Fibroblast of villous mesenchyme (primary cell): ENCODE results near the gene LRRC72. TPM values are rescaled to one million over a fixed set of nuclear protein-coding genes. Genes with fewer than 3 reads are reported as not detected.

Experiments used
- DNase-seq: peaks from one replicate; pipeline ENCODE4 v3.0.0-alpha.2; 2010; ENCODE audit warnings: low read depth
- H3K4me3 ChIP-seq: 2 replicates; pipeline ENCODE4 v1.5.1; 2011; ENCODE audit warnings: low read depth, mild to moderate bottlenecking, low read length
- total RNA-seq: library from RNA; depleted of rRNA; stranded (reverse); fragments of >200 nt; gene quantifications from 2 replicates; pipeline ENCODE4 v1.2.3, GENCODE V29; 2012
- TF ChIP-seq, protein P1 (sequence below): IDR thresholded peaks from 2 replicates; pipeline ENCODE4 v1.5.1; 2012; ENCODE audit warnings: low read depth, mild to moderate bottlenecking, low read length; ENCODE audit not compliant: insufficient read depth

The LRRC72 gene
- not detected in 2 replicates for total RNA-seq

DNA sequence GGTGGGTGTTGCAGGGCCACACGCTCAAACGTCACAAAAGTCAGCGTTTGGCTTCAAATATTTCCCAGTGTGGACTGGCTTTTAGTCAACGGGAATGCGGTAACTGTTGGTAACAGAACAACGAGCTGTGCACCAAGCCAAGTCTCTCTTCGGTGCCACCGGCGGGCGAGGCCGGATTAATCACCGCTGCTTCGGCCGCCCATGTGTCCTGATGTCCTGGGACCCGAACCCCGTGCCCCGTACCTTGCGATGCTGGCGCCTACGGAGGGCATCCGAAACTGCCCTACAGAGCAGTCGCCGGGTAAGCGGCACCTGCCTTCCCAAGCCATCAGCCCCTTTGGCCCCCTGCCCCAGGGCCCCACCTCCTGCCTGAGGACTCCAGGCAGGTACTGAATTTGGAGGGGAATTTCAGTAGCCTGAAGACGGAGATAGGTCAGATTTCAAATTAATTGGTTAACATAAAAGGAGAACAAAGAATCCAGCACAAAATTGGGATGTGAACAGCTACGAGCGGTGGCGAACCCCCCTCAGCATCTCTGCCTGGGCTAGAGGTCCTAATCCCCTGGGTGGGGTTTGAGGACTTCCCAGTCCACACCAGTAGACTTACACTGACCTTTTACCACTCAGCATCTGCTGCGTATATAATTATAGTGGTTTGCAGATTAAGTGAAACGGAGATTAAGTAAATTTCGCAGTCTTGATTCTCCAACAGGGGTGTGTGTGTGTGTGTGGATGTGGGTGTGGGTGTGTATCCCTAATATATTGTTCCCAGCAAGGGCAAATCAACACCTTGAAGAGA, at the start of gene LRRC72:
Gene LRRC72, plus strand, starts transcription at position 84 of the 799 bp plus-strand sequence. Its CDS starts 128 bp downstream, at position 212.
- no peak within 1 kb of the TSS for H3K4me3 ChIP-seq
- no peak for DNase-seq
- TF ChIP-seq, protein P1, sequence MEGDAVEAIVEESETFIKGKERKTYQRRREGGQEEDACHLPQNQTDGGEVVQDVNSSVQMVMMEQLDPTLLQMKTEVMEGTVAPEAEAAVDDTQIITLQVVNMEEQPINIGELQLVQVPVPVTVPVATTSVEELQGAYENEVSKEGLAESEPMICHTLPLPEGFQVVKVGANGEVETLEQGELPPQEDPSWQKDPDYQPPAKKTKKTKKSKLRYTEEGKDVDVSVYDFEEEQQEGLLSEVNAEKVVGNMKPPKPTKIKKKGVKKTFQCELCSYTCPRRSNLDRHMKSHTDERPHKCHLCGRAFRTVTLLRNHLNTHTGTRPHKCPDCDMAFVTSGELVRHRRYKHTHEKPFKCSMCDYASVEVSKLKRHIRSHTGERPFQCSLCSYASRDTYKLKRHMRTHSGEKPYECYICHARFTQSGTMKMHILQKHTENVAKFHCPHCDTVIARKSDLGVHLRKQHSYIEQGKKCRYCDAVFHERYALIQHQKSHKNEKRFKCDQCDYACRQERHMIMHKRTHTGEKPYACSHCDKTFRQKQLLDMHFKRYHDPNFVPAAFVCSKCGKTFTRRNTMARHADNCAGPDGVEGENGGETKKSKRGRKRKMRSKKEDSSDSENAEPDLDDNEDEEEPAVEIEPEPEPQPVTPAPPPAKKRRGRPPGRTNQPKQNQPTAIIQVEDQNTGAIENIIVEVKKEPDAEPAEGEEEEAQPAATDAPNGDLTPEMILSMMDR = no peak

DNA sequence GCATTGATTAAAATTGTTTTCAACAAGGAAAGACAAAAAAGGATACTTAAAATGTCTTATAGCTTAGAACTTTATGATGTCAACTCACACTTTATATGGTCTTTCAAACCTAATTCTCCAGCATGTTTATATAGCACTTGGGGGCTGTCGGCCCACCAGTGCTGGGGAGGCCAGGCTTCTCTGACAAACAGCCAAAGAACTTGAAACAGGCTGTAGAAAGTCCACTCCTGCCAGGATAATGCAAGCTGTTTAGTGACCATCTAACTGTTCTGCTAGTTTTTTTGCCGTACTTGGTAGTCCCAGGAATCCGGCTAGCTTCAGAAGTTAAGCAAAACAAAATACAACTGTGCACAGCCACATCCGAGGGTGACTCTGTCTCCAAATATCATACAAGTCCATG, 47.5 kb upstream of the LRRC72 start:
- H3K4me3 ChIP-seq = no peak overlapping the region

DNA sequence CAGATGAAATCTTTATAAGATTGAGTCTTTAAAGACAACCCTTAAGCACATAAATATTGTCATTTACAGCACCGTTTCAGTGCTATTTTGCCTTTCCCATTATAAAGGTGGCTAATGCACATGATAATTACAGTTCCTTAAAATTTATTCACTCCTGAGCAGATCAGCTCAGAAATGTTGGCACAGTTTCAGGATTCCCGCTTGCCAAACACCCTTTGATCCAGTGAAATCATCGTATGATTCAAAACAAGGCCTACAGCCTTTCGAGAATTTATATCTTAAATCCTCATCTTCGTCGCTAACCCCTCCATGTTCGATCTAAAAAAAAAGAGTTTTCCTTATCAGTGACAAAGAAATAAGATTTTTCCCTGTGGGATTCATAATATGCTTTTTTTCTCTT, 47.0 kb upstream of the LRRC72 start:
- TF ChIP-seq, protein P1 = no peak
- no peak overlapping the region for H3K4me3 ChIP-seq
- DNase-seq = no peak

More for the DNA sequence above, 47.5 kb upstream of the LRRC72 start:
- DNase-seq = no peak
- TF ChIP-seq, protein P1 = no peak

DNA sequence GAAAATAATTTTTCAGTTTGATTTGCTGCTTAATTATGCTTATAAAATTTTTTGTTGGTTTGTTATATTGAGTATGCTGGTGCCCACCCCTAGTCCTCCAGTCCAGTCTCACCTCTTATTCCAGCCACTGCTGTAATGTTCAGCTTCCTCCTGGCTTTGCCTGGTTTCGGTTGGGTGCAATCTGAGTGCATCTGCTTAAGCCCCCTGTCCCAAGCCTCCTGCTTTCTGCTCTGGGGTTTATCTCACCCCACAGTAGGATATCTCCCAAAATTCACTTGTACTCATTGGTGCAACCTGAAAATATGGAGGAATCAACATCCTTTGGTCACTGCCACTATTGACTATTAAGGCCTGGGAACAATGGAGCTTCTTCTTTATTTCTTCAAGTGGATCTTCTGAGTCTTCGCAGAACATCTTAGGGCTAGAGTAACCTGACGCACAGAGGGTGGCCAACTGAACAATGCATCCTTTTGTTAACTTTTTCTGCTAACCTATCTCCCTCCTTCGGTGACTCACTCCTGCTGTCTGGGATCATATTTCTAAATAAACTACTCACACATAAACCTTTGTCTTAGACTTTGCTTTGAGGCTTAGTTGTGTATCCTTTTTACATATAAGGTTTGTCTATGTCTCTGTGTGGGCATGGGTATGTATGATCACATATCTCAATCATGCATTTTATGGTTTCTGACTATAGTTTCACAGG, 42.0 kb upstream of the LRRC72 start:
- TF ChIP-seq, protein P1 = no peak
- DNase-seq = peak; percentile 17

DNA sequence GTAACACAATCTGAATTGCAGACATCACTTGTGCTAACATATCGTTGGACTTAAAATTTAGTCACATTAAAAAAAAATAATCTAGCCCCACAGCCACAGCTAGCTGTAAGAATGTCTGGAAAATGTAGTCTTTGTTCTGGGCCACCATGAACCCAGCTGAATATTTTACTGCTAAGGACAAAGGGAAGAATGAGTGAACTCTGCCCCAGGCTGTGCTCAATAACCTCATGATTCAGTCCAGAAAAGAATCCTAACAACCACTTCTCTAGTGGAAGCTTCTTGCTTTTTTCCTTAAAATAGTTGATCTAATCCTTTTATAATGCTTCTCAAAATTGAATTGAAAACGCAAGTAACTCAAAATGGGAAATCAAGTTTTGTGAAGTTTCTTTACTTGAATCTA, 35.5 kb upstream of the LRRC72 start:
- H3K4me3 ChIP-seq = no peak overlapping the region
- no peak for DNase-seq
- TF ChIP-seq, protein P1 = no peak

More for the DNA sequence above, 42.0 kb upstream of the LRRC72 start:
- H3K4me3 ChIP-seq = no peak overlapping the region

DNA sequence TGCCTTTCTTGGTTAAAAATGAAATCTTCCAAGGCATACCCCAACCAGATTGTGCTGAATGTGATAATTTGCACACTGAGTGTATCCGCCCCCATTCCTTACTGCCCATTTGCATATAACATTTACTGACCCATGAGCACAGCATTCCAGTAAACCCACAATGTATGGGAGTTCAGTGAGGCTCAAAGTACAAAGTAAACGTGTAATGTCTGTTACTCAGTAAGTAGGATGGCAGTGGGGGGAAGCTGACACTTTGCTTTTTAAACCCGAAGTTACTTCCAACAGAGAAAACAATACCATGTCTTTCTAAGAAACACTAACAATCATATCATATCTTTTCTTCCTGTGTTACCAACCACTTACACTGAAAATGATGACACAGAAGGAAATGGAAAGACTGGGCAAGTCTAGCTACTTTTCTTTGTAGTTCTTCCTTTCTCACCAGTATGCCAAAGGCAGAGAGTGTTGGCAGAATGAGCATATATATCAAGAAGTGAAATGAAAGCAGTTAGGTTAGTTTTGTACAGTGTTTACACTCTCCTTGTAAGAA, 34.0 kb upstream of the LRRC72 start:
- DNase-seq = peak; percentile 10
- TF ChIP-seq, protein P1 = no peak
- no peak overlapping the region for H3K4me3 ChIP-seq
